Skin of body (tissue), 2 donors: Measurements from ENCODE around the gene ALKAL2. TPM values are rescaled to one million over a fixed set of nuclear protein-coding genes. Genes with fewer than 3 reads are reported as not detected.

Experiments used
- DNase-seq: peaks from one replicate; lab custom pipeline; 2025; lab: John Stamatoyannopoulos, UW
- total RNA-seq: library from RNA; depleted of rRNA; stranded (reverse); fragments of >200 nt; gene quantifications from one replicate; pipeline ENCODE4 v1.2.3, GENCODE V29; 2014

The ALKAL2 gene
- total RNA-seq, 1 donor from 2014 or later, result 1.4 TPM

DNA sequence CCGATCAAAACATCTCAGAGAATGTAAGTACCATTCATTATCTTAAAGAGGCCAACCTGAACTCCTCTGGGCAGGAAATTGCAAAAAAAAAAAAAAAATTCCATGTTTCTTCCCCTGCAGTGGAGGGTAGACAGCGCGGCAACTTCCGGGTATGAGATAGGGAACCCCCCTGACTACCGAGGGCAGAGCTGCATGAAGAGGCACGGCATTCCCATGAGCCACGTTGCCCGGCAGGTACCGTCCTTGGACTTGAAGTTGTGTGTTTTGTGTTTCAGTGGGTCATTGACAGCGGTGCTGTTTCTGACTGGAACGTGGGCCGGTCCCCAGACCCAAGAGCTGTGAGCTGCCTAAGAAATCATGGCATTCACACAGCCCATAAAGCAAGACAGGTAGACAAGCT is 16.0 kb downstream of the ALKAL2 start:
- no peak for DNase-seq

DNA sequence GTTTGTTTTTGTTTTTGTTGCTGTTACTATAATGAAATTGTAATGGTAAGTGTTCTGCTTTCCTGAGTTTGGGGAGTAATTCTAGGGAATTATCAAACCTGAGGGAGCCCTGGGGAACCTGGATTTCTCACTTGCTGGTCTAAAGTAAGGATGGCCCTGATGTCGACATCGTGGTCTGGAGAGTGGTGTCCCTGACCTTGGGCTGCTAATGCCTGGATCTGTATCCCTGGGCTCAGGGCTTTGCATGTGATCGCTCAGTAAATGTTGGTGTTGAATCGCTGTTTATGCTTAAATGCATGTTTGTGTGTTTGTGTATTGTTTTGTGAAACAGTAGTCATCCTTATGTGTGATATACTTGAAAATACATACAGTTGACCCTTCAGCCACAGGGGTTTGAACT is 17.0 kb downstream of the ALKAL2 start:
- DNase-seq, result no peak

DNA sequence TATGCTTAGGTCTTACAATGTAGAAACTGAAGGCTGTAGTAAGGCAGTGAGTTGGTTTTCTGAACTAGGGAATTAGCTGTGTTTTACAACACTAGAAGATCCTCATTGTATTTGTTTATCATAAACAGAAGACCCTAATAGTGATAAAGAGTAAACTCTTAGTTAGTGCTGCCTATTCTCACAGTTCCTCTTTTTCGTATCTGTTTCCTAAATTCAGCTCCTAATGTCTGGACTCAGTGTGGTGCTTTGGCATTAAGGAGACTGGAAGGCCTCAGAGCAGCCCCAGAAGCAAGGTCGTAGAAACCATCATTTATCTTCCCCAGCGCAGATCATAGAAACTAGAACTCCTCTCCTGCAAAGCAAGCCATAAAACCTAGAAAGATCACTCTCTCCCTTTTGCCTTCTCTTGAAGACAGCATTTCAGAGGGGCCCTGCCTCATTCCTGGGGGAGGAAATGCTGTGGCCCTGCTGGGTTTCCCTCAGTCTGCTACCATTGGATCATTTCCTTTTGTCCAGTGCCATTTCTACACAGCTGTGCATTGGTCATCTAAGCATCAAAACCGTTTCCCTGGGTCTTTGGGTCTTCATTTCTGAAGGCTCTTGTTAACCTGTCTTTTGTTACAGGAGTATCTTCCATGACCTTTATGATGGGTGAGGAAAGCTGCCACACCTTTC is 18.4 kb downstream of the ALKAL2 start:
- DNase-seq, result no peak

DNA sequence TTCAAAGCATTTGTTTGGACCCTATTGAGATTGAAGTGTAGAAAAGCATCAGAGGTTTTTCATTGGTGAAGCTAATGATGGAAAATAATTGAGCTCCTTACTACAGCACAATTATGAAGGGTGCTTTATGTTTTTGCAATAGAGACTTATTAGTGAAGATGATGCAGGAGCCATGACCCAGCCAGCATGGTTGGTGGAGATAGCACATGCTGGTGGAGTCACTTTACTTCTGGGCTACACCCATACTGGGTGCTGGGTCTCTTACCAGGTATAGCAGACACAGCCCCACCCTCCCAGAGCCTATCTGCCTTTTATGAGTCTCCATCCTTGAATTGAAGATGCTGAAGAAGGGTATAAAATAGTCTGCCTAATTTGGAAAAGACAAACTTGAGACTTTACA is 19.6 kb downstream of the ALKAL2 start:
- DNase-seq, result no peak

DNA sequence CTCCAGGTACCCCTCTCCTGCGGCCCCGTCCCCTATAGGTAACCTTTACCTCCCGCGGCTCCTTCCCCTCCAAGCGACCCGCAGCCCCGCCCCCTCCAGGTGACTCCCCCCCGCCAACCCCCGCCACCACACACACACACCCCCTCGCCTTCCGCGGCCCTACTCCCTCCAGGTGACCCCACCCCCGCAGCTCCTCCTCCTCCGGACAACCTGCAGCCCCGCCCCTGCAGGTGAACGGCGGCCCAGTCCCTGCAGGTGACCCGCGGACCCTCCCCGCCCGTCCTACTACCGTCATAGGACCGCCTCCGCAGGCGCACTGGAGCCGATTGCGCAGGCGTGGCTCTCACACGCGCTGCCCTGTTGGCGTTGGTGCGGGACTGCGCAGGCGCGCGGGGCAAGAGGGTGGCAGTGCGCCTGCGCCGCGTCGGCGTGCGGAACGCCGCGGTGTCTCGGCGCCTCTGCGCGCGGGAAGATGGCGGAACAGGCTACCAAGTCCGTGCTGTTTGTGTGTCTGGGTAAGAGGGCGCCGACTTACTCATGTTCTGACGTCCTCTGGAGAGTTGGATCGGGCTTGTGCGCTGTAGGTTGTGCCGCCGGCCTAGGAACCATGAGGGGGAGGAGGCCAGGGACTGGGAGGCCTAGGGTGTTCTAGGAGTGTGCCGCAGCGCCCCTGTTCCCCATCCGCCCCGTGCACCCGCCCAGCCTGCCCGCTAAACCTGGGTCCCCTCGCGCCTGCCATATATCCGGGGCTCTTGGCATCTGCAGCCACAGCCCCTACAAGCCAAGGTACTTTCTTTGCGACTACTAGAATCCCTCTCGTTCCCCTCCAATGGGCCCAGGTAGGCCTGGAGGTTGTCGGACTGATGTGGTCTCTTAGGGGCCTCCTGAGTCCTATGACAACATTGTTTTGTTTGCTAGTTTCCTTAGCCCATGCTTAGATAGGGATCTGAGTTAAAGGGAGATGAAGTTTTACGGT is 23.1 kb downstream of the ALKAL2 start, which contains the start of gene ACP1:
ACP1 (plus strand) TSS at position 455 of the 976 bp plus-strand sequence; CDS start at position 473, 18 bp downstream.
- DNase-seq, result peak; percentile 90

DNA sequence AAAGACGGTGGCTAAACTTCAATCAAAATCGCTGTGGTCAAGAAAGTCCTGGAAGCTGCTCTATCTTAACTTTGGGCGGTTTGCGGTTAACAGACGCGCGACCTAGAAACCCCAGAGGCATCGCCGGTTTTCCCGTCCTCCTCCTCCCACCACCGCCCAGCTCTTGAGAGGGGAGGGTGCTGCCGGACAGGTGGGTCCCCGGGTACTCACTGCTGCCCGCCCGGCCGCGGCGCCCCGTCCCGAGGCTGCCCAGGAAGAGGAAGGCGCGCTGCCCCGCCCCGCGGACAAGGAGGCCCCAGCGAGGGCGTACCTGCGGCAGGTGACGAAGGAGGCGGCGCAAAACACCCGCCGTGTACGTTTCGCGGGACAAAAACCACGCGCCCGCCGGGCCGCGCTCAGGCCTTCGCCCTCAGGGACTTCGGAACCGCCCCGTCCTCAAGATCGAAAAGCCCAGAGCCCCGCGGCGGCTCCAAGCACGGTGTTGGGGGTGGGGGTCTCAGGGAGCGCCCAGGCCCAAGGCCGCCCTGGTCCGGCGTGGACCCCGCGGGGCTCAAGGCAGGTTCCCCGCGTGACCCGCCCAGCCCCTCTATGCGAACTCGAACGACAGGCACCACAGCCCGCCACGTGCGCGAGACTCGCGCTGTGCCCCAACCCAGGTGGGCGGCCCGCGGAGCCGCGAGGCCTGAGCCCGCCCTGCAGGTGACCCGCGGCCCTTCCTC is 24.0 kb downstream of the ALKAL2 start, which contains the start of gene SH3YL1:
SH3YL1 (minus strand) TSS at position 259 of the 719 bp plus-strand sequence; CDS start at position 211, 48 bp downstream.
- DNase-seq, result no peak

DNA sequence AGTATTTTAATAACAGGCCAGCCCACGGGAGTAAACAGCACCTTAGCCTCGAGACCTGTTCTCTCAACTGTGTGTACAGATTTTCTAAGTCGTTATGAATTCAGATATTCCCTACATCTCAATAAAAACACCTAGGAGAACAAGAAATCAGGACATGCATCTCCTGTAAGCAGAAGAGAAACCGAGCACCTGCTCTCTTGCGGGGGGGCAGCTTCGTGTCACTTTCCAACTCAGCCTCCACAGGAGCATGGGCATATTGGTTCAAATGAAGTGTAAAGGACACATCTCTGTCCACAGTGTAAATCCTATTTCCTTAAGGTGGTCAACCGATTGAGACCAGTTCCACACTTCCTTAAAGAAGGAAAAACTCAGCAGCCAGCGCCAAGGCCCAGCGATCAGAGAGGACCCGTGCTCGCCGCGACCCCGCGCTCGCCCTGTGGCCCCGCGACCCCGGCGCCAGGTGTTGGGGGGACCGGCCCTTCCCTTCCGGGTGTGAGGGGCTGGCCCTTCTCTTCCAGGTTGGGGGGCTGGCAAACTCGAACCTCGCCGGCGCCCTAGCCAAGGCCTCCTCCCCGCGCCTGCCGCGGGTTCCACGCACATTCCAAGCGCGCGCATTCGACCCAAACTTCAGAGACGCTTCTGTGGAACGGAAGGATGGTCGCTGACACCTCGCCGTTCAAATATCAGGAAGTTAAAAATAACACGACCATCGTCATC is 24.7 kb downstream of the ALKAL2 start:
- no peak for DNase-seq

DNA sequence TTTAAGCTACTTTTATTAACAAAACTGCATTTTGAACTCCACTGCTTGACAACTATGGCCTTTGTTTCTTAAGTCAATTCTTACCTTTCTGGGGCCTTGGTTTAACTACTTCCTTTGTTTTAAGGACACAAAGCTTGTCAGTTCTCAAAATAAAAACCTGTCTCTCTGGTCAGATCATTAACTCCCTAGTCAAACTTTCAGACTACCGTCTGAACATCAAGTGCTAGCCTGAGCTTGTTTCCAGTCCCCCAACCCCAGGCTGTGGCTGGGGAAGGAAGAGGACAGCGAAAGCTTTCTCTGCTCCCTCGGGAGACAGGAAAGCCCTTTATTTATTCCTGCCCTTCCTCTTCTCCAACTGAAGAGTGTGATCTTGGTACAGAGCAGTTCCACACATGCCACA is 25.8 kb downstream of the ALKAL2 start:
- no peak for DNase-seq

DNA sequence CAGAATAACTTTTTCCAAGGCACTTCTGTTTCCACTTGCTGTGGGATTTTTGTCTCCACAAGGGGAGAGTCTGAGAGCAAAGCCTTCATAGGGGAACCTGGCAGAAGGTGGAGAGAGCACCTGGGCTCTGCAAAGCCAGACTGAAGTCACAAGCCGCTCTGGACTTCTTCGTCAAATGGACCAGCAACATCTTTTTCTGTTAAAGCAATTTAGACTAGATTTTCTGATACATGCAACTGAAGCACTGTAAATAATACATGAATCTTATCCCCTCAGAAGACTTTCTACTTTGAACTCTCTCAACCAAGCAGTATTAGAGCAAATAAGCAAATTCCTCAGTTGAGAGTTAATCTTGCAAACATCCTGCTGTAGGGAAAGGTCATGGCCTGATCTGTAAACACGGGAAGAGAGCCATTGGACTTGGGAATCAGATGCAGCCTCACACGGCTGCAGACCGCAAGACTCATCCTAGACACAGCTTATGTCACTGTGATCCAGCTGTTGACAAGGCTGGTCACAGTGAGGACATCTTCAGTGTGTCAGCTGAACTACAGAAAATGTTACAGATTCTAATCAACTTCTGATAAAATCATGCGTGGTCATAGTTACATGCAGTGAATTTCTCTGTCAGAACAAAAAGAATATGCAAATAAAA is 27.3 kb downstream of the ALKAL2 start:
- DNase-seq, result no peak

DNA sequence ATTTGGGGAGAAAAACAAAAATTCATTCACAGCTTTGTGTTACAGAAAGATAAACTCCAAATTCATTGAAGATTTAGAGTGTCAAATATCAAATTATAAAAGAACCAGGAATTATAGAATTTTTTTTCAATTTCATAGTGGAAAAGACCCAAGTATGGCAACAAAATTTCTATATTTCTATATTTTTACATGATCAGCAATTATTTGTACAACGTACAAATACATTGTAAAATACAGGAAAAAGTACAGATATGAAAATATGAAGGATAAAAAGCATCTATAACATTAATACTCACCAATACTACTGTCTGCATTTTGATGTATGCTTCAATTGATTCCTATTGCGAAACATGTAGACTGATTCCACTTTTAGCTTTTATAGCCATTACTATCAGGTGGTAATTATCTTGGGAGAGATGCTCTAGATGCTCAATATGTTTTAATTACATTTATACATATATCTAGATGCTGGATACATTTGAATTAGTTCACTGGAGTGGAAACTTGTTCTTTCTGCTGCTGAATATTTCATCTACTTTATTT is 28.0 kb downstream of the ALKAL2 start:
- no peak for DNase-seq

DNA sequence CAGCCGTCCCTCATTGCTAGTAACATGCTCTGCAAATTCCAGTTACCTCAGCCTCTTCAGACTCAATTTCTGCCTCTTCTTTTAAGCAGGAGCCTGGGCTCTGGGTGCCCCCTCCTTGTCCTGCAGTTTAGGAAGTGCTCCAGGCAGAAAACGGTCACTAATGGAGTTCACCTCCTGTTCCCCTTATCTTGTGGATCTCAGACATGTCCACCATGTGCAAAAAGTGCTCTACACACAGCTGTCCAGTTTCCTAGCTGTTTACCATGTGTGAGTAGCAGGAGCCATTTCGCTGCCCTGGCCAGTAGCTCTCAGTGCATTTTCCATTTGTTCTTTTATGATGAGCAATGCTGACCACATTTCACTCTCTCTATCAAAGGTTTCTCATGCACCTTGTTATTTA is 29.0 kb downstream of the ALKAL2 start:
- DNase-seq, result no peak

DNA sequence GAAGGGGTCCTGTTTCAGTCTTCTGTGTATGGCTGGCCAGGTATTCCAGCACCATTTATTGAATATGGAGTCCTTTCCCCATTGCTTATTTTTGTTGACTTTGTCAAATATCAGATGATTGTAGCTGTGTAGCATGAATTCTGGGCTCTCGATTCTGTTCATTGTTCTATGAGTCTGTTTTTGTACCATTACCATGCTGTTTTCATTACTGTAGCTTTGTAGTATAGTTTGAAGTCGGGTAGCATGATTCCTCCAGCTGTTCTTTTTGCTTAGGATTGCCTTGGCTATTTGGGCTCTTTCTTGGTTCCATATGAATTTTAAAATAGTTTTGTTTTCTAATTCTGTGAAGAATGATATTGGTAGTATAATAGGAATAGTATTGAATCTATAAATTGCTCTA is 30.0 kb downstream of the ALKAL2 start:
- DNase-seq, result no peak

DNA sequence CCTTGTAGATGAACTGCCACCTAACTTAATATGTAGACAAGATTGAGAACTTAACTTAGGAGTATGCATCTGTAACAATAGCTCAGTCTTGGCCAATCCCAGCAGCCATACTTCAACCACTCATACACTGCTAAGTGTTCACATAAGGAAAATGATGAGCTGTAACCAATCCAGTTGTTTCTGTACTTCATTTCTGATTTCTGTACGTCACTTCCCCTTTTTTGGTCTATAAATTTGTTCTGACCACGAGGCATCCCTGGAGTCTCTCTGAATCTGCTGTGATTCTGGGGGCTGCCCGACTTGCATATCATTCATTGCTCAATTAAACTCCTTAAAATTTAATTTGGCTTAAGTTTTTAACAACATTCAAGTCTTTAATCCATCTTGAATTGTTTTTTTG is 30.5 kb downstream of the ALKAL2 start:
- no peak for DNase-seq

DNA sequence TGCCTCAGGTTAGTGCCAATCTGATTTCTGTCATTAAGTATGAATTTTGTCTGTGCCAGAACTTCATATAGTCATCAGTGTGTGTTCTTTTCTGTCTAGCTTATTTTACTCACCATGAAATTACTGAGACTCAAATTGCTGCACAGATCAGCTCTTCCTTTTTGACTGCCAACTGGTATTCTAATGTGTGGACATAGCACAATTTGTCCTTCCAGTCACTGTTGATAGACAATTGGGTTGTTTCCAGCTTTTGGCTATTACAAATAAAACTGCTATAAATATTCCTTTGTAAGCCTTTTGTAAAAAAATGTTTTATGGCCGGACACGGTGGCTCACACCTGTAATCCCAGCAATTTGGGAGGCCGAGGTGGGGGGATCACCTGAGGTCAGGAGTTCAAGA is 31.8 kb downstream of the ALKAL2 start:
- DNase-seq, result no peak

DNA sequence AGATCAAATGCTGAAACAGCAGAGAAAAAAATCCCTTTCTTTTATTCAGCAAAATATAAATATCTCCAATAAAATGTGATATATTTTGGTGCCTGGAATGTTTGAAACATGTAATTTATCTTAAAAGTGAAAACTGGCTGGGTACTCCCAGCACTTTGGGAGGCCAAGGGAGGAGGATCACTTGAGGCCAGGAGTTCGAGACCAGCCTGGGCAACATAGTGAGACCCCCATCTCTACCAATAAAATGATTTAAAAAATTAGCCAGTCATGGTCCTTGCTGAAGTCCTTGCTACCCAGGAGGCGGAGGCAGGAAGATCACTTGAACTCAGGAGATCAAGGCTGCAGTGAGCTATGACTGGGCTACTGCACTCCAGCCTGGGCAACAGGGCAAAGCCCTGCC is 32.7 kb downstream of the ALKAL2 start:
- DNase-seq, result no peak

DNA sequence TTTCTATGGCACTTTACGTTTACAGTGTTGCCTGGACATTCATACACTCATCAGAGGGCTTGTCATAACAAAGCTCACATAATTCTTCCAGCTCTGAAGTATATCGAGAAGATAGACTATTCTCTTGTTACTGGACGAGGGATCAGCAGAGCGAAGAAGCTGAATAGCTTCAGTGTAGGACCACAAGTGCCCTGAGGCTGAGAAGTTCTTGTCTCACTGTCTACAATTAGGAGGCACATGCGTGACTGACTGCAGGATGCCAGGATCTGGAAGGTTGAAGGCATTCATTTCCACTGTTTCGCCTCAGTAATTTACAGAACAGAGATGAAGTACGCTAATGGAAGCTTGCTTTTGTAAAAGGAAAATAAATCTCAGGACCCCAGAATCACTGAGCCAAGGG is 33.6 kb downstream of the ALKAL2 start:
- DNase-seq, result no peak

DNA sequence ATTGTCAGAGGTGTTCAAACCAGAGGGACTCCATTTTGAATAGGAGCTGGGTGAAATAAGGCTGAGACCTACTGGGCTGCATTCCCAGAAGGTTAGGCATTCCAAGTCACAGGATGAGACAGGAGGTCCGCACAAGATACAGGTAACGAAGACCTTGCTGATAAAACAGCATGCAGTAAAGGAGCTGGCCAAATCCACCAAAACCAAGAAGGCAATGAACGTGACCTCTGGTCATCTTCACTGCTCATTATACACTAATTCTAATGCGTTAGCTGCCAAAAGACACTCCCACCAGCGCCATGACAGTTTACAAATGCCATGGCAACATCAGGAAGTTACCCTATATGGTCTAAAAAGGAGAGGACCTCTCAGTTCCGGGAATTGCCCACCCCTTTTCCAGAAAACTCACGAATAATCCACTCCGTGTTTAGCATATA is 34.7 kb downstream of the ALKAL2 start:
- DNase-seq, result no peak

DNA sequence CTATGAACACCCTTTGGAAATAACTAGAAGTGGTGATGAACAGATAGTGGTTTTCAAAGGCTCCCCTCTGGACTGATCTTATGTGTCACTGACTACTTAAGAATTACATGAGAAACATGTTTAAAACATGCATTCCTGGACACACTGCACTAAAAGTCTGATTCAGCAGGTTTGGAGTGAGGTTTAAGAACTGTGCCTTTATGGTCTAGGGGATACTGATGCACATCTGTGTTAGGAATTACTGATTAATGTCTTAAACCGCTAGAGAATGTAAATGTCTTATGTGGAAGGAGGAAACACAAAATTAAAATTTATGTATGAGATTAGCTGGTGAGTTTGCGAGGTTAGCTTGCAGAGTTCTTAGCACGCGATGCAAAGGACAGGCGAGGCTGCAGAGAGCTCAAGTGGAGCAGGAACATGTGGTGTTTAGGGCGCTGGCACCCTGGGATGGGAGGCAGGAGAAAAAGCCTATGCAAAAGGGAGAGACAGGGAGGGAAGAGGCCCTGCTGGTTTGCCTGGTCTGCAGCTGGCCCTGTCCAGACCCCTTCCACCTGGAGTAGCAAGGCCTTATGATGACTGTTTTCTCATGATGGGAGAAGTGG is 35.8 kb downstream of the ALKAL2 start:
- no peak for DNase-seq

DNA sequence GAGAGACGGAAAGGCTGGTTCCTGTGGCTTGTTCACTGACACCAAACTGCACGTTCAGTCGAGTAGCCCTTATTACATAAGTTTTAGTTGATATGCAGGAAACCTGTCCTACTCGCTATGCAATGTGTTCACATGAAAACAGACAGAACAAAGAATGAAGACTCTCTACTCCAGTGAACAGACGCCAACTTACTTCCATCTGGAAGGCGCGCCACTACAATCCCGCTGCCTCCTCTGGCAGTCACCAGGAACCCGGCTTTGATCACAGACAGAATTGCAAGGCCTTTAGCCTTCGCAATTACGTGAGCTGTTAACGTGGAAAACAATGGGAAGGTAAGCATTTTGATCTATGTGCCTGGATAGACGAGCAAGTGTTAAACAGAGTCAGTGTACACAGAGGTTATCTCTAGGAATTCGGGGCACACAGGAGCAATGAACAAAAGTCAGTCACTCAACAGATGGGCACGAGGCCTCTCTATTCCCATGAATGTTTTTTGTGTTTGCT is 38.3 kb downstream of the ALKAL2 start:
- DNase-seq, result no peak

DNA sequence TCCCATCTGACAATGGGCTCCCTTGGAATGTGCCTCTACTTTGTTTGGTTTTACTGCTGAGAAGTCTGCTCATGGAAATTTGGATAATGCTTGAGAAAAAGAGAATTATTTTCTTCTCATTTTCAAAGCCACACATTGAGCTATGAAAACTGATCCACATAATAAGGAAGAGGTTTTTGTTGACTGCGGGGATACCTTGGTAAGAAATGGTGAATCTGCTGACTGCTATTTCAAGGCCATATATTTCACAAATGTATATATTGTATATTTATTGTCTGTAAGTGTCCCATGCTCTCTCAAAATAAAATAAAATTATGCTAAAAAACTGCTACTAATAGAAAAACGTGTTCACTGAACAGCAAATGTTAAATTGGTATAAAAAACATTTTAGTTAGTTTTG is 39.2 kb downstream of the ALKAL2 start:
- DNase-seq, result no peak
